Heart left ventricle (tissue), 16 donors: ENCODE measurements around the gene ZCCHC8. TPM values are rescaled to one million over a fixed set of nuclear protein-coding genes. Genes with fewer than 3 reads are reported as not detected.
A peak's percentile ranks its signal among the peaks of the same experiment; 100 is the strongest.

Experiments used
- ATAC-seq, 4 donors: fragments of 200-7000 bp; cut with Tn5 transposase; one replicate each; pipeline ENCODE4 v1.9.1; 2020 to 2022; ENCODE audit warnings: moderate library complexity in 4 of 4, mild to moderate bottlenecking in 3 of 4, moderate number of reproducible peaks in 1 of 4
- DNase-seq, 5 donors: peaks; one replicate each; pipeline ENCODE4 v3.0.0-alpha.2; 2020
- H3K27ac ChIP-seq, 12 donors: fragments of 200-600 bp; sonication (generic) in 4 of 12; one replicate each; pipeline versions ENCODE4 v1.5.0 to v1.8.0; 2016 to 2022; ENCODE audit warnings: mild to moderate bottlenecking in 2 of 12
- H3K27me3 ChIP-seq, 9 donors: fragments of 200-600 bp; sonication (generic) in 2 of 9; one replicate each; pipeline versions ENCODE4 v1.5.1 to v1.8.0; 2016 to 2022; ENCODE audit warnings: mild to moderate bottlenecking in 3 of 9
- H3K36me3 ChIP-seq, 9 donors: fragments of 200-600 bp; sonication (generic) in 2 of 9; one replicate each; pipeline versions ENCODE4 v1.5.0 to v1.8.0; 2018 to 2022; ENCODE audit warnings: mild to moderate bottlenecking in 2 of 9
- H3K4me1 ChIP-seq, 12 donors: fragments of 200-600 bp; sonication (generic) in 4 of 12; one replicate each; pipeline versions ENCODE4 v1.5.0 to v1.8.0; 2016 to 2022; ENCODE audit warnings: mild to moderate bottlenecking in 3 of 12
- H3K4me3 ChIP-seq, 12 donors: fragments of 200-600 bp; sonication (generic) in 4 of 12; one replicate each; pipeline versions ENCODE4 v1.5.0 to v1.8.0; 2017 to 2022; ENCODE audit warnings: mild to moderate bottlenecking in 9 of 12, moderate library complexity in 4 of 12
- H3K9me3 ChIP-seq, 12 donors: fragments of 200-600 bp; sonication (generic) in 4 of 12; one replicate each; pipeline versions ENCODE4 v1.5.0 to v1.8.0; 2016 to 2022; ENCODE audit warnings: mild to moderate bottlenecking in 1 of 12
- POLR2A ChIP-seq, 2 donors: fragments of 450-650 bp; IDR thresholded peaks; one replicate each; pipeline ENCODE4 v1.6.1; 2017; ENCODE audit warnings: antibody characterized with exemption in 2 of 2, mild to moderate bottlenecking in 2 of 2, moderate library complexity in 2 of 2
- WGBS, 4 donors: extraction: QIAGEN DNeasy Blood & Tissue Kit in 2 of 4; methylation state at CpG; one replicate each; pipeline versions ENCODE4 v1.1.5 to v1.1.7; 2013 to 2018; 5-methylcytosine and 5-hydroxymethylcytosine counted together
- intact Hi-C, 10 donors: fragments of 100-400 bp; cut with DNase I; formaldehyde crosslinking; loops; one replicate each; pipeline versions ENCODE4 v1.11.1 to v1.14.2; 2022
- long read RNA-seq, 3 donors: library from polyadenylated mRNA; unstranded; transcript quantifications; one replicate each; pipeline ENCODE4 v2.0.0, GENCODE V29; 2020 to 2021
- polyA plus RNA-seq, 2 donors: library from polyadenylated mRNA; stranded (reverse); fragments of 200-250 nt; gene quantifications; one replicate each; pipeline ENCODE4 v1.2.3, GENCODE V29; 2013
- total RNA-seq, 9 donors: library from RNA; depleted of rRNA in 2 of 9; stranded (reverse); fragments of >200 nt in 2 of 9; fragmentation: NEBNext Ultra II Directional in 3 of 9; extraction: Animal tissue kit (Norgen Biotek cat#: 25700) in 3 of 9; gene quantifications; one replicate each; pipeline versions ENCODE4 v1.1.0 to v1.2.4, GENCODE V29; 2016 to 2023
- TF ChIP-seq, protein P1 (sequence below), 12 donors: fragments of 200-600 bp; sonication (generic) in 4 of 12; IDR thresholded peaks; one replicate each; pipeline versions ENCODE4 v1.5.0 to v1.8.0; 2018 to 2022; ENCODE audit warnings: antibody characterized with exemption in 12 of 12, mild to moderate bottlenecking in 5 of 12
- donor health status: ischemic (EF 13 %, LVEDD 7.1; RV severe dilation, severe dysfunction).
- donor health status: healthy with polysubstance abuse.
- donor health status: DM: no; HTN: yes; CAD: no.
- donor health status: DM: no; HTN: no; CAD: no.
- donor health status: ischemic (EF 25% LVEDD 6.9; RV normal size, moderate dysfunction).
- donor health status: ischemic (EF 25% LVEDD 5.7; RV mildly dilated, moderate dysfunction).
- donor health status: healthy.
- donor health status: DM: yes; HTN: yes; CAD: no.
- donor health status: ischemic (EF 35%, LVEDD 5.7; RV mildly dilated, moderate dysfunction).
- donor health status: nonischemic (EF 11% LVEDD 7.7; RV severe dilation, severe dysfunction).
- donor health status: DM: yes; HTN: yes; CAD: no.
- donor health status: PGD.
- donor health status: ischemic (EF 29% LVEDD 5.4; RV normal size, mild dysfunction).
- donor health status: nonischemic (EF 23%, LVEDD 6.1; RV moderate dilation, normal function).

ZCCHC8 gene
- 10 to 100 TPM in 2 of 9 donors, 1 to 10 TPM in 7; 6.4 to 14.3 (median 8.0) TPM for total RNA-seq
- polyA plus RNA-seq = 10 to 100 TPM in 1 of 2 donors, 1 to 10 TPM in 1; 7.1 to 11.0 TPM
- long read RNA-seq, donor 1, partial matches to known transcripts = 0 of 2 reads
- long read RNA-seq, donor 1, other reads (novel, unspliced or antisense) = 0 of 2 reads
- long read RNA-seq, donor 2, transcript ZCCHC8-210 (14 exons, 2,955 nt) = major isoform, 22 of 26 reads
- long read RNA-seq, donor 2, partial matches to known transcripts = 2 of 26 reads
- long read RNA-seq, donor 2, other reads (novel, unspliced or antisense) = 2 of 26 reads
- long read RNA-seq, donor 3, partial matches to known transcripts = 0 of 2 reads
- long read RNA-seq, donor 3, other reads (novel, unspliced or antisense) = 1 of 2 reads

GRCh38 chr12:122500685-122501488 is at the start of gene ZCCHC8:
Gene ZCCHC8 (minus strand): TSS chr12:122500932. CDS start chr12:122500840, 92 bp downstream.
- ATAC-seq = peak; percentile 98 to 100 (median 98)
- WGBS, 4 donors = 2 to 4% (median 4%) methylated on average over 31 to 52 of the region's 52 CpGs
- Histone ChIP-seq H3K9me3 (no peaks in the 10 kb centered on the region), H3K27ac (peak within 1 kb of the TSS; percentile 84 to 100 (median 96)), H3K4me1 (peaks cover 0 to 36% (median 28%) of the 10 kb centered on the region in 12 donors), H3K27me3 (no peaks in the 10 kb centered on the region), H3K36me3 (peaks cover 0 to 57% (median 39%) of the 10 kb centered on the region in 9 donors), H3K4me3 (peak within 1 kb of the TSS; percentile 17 to 95 (median 78))
- intact Hi-C loops = loop anchor here in 5 of 10 donors (1.0 to 5.0 kb wide), 4 partner anchors 24 to 251 kb away; partner anchors contain the start of genes RSRC2 (in 3 of the 5), KNTC1 (in 2 of the 5) and DENR (in 1 of the 5)
- TF ChIP-seq POLR2A (IDR thresholded peaks at IDR 0.05) = peak; percentile 67 to 94
- TF ChIP-seq, protein P1, sequence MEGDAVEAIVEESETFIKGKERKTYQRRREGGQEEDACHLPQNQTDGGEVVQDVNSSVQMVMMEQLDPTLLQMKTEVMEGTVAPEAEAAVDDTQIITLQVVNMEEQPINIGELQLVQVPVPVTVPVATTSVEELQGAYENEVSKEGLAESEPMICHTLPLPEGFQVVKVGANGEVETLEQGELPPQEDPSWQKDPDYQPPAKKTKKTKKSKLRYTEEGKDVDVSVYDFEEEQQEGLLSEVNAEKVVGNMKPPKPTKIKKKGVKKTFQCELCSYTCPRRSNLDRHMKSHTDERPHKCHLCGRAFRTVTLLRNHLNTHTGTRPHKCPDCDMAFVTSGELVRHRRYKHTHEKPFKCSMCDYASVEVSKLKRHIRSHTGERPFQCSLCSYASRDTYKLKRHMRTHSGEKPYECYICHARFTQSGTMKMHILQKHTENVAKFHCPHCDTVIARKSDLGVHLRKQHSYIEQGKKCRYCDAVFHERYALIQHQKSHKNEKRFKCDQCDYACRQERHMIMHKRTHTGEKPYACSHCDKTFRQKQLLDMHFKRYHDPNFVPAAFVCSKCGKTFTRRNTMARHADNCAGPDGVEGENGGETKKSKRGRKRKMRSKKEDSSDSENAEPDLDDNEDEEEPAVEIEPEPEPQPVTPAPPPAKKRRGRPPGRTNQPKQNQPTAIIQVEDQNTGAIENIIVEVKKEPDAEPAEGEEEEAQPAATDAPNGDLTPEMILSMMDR (IDR thresholded peaks at IDR 0.05) = no peak
- DNase-seq = peak; percentile 96 to 98 (median 97)

DNA sequence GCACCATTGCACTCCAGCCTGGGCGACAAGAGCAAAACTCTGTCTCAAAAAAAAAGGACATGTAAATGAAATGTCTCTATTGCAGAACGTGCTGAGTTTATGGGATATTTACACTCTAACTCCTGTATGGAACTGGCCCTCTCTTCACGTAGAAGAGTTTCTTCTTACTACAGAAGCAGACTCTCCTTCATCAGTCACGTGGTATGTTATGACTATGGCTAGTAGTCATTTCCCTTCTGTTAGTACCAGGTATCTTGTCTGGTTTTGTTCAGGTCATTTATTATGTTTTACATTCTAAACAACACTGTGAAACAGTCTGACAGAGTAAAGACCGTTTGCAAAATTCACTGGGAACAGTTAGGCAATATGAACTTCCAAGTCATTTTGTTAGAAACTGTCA is 46.6 kb upstream of the ZCCHC8 start:
- H3K27me3 ChIP-seq = no peaks in the 10 kb centered on the region
- no peaks in the 10 kb centered on the region for H3K4me1 ChIP-seq
- no peaks in the 10 kb centered on the region for H3K9me3 ChIP-seq
- intact Hi-C loops = no loop called here
- ATAC-seq (no peak), DNase-seq (no peak)
- H3K27ac ChIP-seq = no peak overlapping the region
- peaks cover 0 to 81% (median 24%) of the 10 kb centered on the region in 9 donors for H3K36me3 ChIP-seq
- WGBS, 4 donors = 88 to 96% (median 89%) methylated on average over 5 of the region's 5 CpGs
- TF ChIP-seq, protein P1 (IDR thresholded peaks at IDR 0.05) = no peak
- no peak for TF ChIP-seq POLR2A (IDR thresholded peaks at IDR 0.05)
- no peak overlapping the region for H3K4me3 ChIP-seq

DNA sequence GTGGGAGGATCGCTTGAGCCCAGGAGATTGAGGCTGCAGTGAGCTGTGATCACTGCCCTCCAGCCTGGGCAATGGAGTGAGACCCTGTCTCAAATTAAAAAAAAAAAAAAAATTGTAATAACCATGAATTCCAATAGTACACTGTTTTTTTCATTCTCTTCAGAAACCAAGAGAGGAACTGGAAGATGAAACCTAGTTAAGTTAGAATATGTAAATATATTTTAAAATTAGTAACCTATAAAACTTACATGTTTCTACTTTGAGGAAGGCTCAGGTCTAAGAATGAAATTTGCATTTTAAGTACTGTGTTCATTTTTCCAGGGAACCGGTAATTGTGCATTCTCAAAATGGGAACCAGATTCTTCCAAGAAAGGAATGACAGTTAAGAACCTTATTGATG is 45.1 kb upstream of the ZCCHC8 start:
- TF ChIP-seq, protein P1 (IDR thresholded peaks at IDR 0.05) = no peak
- no peak for TF ChIP-seq POLR2A (IDR thresholded peaks at IDR 0.05)
- ATAC-seq = no peak
- intact Hi-C loops = no loop called here
- Histone ChIP-seq H3K9me3 (no peaks in the 10 kb centered on the region), H3K27me3 (no peaks in the 10 kb centered on the region), H3K4me1 (no peaks in the 10 kb centered on the region), H3K27ac (no peak overlapping the region), H3K4me3 (no peak overlapping the region), H3K36me3 (peaks cover 0 to 77% (median 21%) of the 10 kb centered on the region in 9 donors)
- 93 to 98% (median 96%) methylated on average over 2 of the region's 2 CpGs for WGBS, 4 donors
- DNase-seq = no peak

- no peak for TF ChIP-seq POLR2A (IDR thresholded peaks at IDR 0.05)
- TF ChIP-seq, protein P1 (IDR thresholded peaks at IDR 0.05) = no peak
- no peaks in the 10 kb centered on the region for H3K4me1 ChIP-seq
- H3K9me3 ChIP-seq = no peaks in the 10 kb centered on the region
- DNase-seq (no peak), ATAC-seq (no peak)
- WGBS, 4 donors = 92 to 96% (median 95%) methylated on average over 2 of the region's 2 CpGs
- H3K36me3 ChIP-seq = peaks cover 0 to 68% (median 19%) of the 10 kb centered on the region in 9 donors
- intact Hi-C loops = no loop called here
- H3K4me3 ChIP-seq = no peak overlapping the region
- H3K27ac ChIP-seq = no peak overlapping the region
- H3K27me3 ChIP-seq = no peaks in the 10 kb centered on the region
These were observed 43.8 kb upstream of the ZCCHC8 start for GRCh38 chr12:122544537-122544936.
